Body of pancreas (tissue), 4 donors: ENCODE data around the gene ASCC1. TPM values are rescaled to one million over a fixed set of nuclear protein-coding genes. Genes with fewer than 3 reads are reported as not detected.

ENCODE experiments used
- ATAC-seq: fragments of 150-250 bp; one replicate; pipeline ENCODE4 v1.9.1; 2016
- DNase-seq, 4 donors: peaks; one replicate each; pipeline ENCODE4 v3.0.0-alpha.2; 2019
- H3K27ac ChIP-seq, 4 donors: fragments of 200-600 bp; sonication (generic); 1 replicate in 3 of 4; 2 replicates in 1 of 4; pipeline versions ENCODE4 v1.5.1 to v1.6.1; 2016 to 2019; ENCODE audit warnings: mild to moderate bottlenecking in 1 of 4, mixed read lengths in 1 of 4, moderate library complexity in 1 of 4
- H3K27me3 ChIP-seq, 2 donors: fragments of 200-600 bp; sonication (generic); one replicate each; pipeline ENCODE4 v1.6.0; 2016; ENCODE audit warnings: mild to moderate bottlenecking in 1 of 2
- H3K36me3 ChIP-seq, 2 donors: fragments of 200-600 bp; sonication (generic); replicated peaks in 1 of 2; 2 replicates each; pipeline ENCODE4 v1.5.1; 2016; ENCODE audit warnings: low read depth in 2 of 2; ENCODE audit not compliant: insufficient read depth in 1 of 2
- H3K4me1 ChIP-seq: fragments of 200-600 bp; sonication (generic); one replicate; pipeline ENCODE4 v1.6.0; 2016
- H3K4me3 ChIP-seq, 2 donors: fragments of 200-600 bp; sonication (generic); 1 replicate in 1 of 2; 2 replicates in 1 of 2; pipeline ENCODE4 v1.5.1; 2016 to 2019
- H3K9me3 ChIP-seq, 3 donors: fragments of 200-600 bp; sonication (generic); 1 replicate in 2 of 3; 2 replicates in 1 of 3; pipeline ENCODE4 v1.5.1; 2016
- CTCF ChIP-seq, 7 experiments: fragments of 450-650 bp in 4 of 7; fragments of 200-600 bp in 3 of 7; sonication (generic) in 3 of 7; IDR thresholded peaks; one replicate each; pipeline ENCODE4 v1.5.1; 2016 to 2019; ENCODE audit warnings: antibody characterized with exemption in 7 of 7
- POLR2A ChIP-seq, 3 donors: fragments of 450-650 bp; IDR thresholded peaks; one replicate each; pipeline ENCODE4 v1.6.1; 2016; ENCODE audit warnings: antibody characterized with exemption in 3 of 3, mild to moderate bottlenecking in 2 of 3
- WGBS, 2 donors: methylation state at CpG; one replicate each; pipeline ENCODE4 v1.1.5; 2017; 5-methylcytosine and 5-hydroxymethylcytosine counted together
- intact Hi-C: fragments of 100-400 bp; cut with DNase I; formaldehyde crosslinking; loops from one replicate; pipeline ENCODE4 v1.15.1; 2023
- total RNA-seq, 2 donors: library from RNA; depleted of rRNA; stranded (reverse); fragments of >200 nt; gene quantifications; one replicate each; pipeline ENCODE4 v1.1.0, GENCODE V29; 2016

Gene ASCC1
- total RNA-seq, 2 donors from 2014 or later: 16.1 to 17.1 TPM

- no peaks in the 10 kb centered on the region for H3K9me3 ChIP-seq
- DNase-seq: no peak
- no peaks in the 10 kb centered on the region for H3K27me3 ChIP-seq
- no peak overlapping the region for H3K4me3 ChIP-seq
- no peak overlapping the region for H3K27ac ChIP-seq
- H3K4me1 ChIP-seq: peaks cover 35% of the 10 kb centered on the region
- intact Hi-C loops: no loop called here
- no peak for ATAC-seq
- WGBS, 2 donors: 98 to 100% methylated on average over 10 of the region's 10 CpGs
- TF ChIP-seq CTCF (IDR thresholded peaks at IDR 0.05) (no peak), POLR2A (IDR thresholded peaks at IDR 0.05) (no peak)
- H3K36me3 ChIP-seq: no peaks in the 10 kb centered on the region
These were observed 116.5 kb downstream of the ASCC1 start for GRCh38 chr10:72099600-72099921.

- 88 to 92% methylated on average over 6 of the region's 6 CpGs for WGBS, 2 donors
- no peak for DNase-seq
- Histone ChIP-seq H3K36me3 (no peaks in the 10 kb centered on the region), H3K27ac (no peak overlapping the region), H3K9me3 (no peaks in the 10 kb centered on the region), H3K4me1 (peaks cover 35% of the 10 kb centered on the region), H3K4me3 (no peak overlapping the region), H3K27me3 (no peaks in the 10 kb centered on the region)
- ATAC-seq: no peak
- intact Hi-C loops: no loop called here
- TF ChIP-seq CTCF (IDR thresholded peaks at IDR 0.05) (no peak), POLR2A (IDR thresholded peaks at IDR 0.05) (no peak)
These were observed 117.1 kb downstream of the ASCC1 start for GRCh38 chr10:72098836-72099599.

GRCh38 chr10:72098301-72098835 lies 117.7 kb downstream of the ASCC1 start:
- intact Hi-C loops: no loop called here
- no peak for ATAC-seq
- no peaks in the 10 kb centered on the region for H3K9me3 ChIP-seq
- peak overlapping the region in 3 of 4 donors; percentile 4 to 44 (median 26) for H3K27ac ChIP-seq
- no peaks in the 10 kb centered on the region for H3K27me3 ChIP-seq
- TF ChIP-seq POLR2A (IDR thresholded peaks at IDR 0.05) (no peak), CTCF (IDR thresholded peaks at IDR 0.05) (no peak)
- WGBS, 2 donors: 79 to 83% methylated on average over 3 of the region's 3 CpGs
- DNase-seq: no peak
- H3K4me1 ChIP-seq: peaks cover 35% of the 10 kb centered on the region
- no peak overlapping the region for H3K4me3 ChIP-seq
- no peaks in the 10 kb centered on the region for H3K36me3 ChIP-seq

GRCh38 chr10:72097448-72098300 lies 118.4 kb downstream of the ASCC1 start:
- 25 to 31% methylated on average over 9 of the region's 9 CpGs for WGBS, 2 donors
- Histone ChIP-seq H3K4me1 (peaks cover 35% of the 10 kb centered on the region), H3K4me3 (no peak overlapping the region), H3K27me3 (no peaks in the 10 kb centered on the region), H3K27ac (peak overlapping the region in 3 of 4 donors; percentile 4 to 59 (median 26)), H3K9me3 (no peaks in the 10 kb centered on the region), H3K36me3 (no peaks in the 10 kb centered on the region)
- ATAC-seq (peak; percentile 97), DNase-seq (peak; percentile 54 to 90 (median 66))
- TF ChIP-seq POLR2A (IDR thresholded peaks at IDR 0.05) (peak in 1 of 3 donors; percentile 36), CTCF (IDR thresholded peaks at IDR 0.05) (no peak)
- intact Hi-C loops: no loop called here
